Central memory CD8-positive, alpha-beta T cell (primary cell): ENCODE results near the gene ACAP3.
A peak's percentile ranks its signal among the peaks of the same experiment; 100 is the strongest.

ENCODE experiments used
- ATAC-seq: fragments of 150-1000 bp; cut with Tn5 transposase; replicated peaks from 2 replicates; pipeline ENCODE4 v1.10.0; 2022; ENCODE audit warnings: mild to moderate bottlenecking, moderate FRiP score, moderate number of reproducible peaks; ENCODE audit not compliant: poor library complexity, severe bottlenecking; ENCODE audit errors: extremely low read depth
- DNase-seq, 2 donors: peaks; one replicate each; pipeline ENCODE4 v3.0.0; 2021; ENCODE audit warnings: low spot score in 2 of 2
- H3K27ac Mint-ChIP-seq: one replicate; pipeline ENCODE4 v1.8.0; 2022; ENCODE audit warnings: low read depth, mild to moderate bottlenecking, moderate library complexity, mixed read lengths
- H3K27me3 Mint-ChIP-seq: one replicate; pipeline ENCODE4 v1.8.0; 2022; ENCODE audit warnings: mixed read lengths
- H3K36me3 Mint-ChIP-seq: one replicate; pipeline ENCODE4 v1.8.0; 2022; ENCODE audit warnings: mild to moderate bottlenecking, moderate library complexity, mixed read lengths; ENCODE audit not compliant: insufficient read depth
- H3K4me1 Mint-ChIP-seq: one replicate; pipeline ENCODE4 v1.8.0; 2022; ENCODE audit warnings: mixed read lengths
- H3K4me3 Mint-ChIP-seq: one replicate; pipeline ENCODE4 v1.8.0; 2022; ENCODE audit warnings: mild to moderate bottlenecking, moderate library complexity, mixed read lengths
- H3K9me3 Mint-ChIP-seq: one replicate; pipeline ENCODE4 v1.8.0; 2022; ENCODE audit warnings: mixed read lengths

The ACAP3 gene

DNA sequence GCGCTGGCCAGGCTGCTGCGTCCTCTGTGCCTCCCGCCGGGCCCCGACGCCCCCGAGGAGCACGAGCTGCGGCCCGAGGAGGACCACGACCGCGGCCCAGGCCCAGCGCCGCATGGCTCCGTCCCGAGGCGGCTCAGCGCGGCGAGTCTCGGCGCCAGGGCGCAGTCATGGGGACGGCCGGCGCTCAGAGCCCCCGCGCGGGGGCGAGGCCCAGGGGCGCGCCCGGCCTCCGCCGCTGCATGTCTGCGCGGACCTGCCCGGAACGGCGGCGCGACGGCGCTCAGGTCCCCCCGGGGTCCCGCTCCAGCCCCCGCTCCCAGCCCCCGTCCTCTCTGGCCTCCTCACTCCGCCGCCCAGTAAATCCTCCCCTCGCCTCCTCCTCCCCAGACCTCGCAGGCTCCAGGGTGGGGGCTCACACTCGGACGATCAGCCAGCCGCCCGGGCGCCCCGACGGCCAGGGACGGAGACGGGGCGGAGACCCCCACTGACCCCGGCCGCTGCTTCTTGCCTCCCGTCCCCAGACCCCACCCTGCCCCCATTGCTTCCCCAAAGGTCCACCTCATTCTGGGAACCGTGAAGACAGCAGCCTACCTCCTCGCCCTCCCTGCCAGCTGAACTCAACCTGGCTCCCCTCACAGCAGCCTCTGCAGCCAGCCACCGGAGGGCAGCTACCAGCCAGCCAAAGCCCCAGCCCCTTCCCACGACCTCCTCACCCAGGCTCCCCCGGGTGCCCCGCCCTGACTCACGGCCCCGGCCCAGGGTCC is 61.0 kb downstream of the ACAP3 start, which contains the start of gene C1QTNF12:
Gene C1QTNF12, minus strand, starts transcription at position 146 of the 764 bp plus-strand sequence. Its CDS starts 32 bp downstream, at position 114.
- H3K27ac Mint-ChIP-seq = no peak within 1 kb of the TSS
- H3K4me3 Mint-ChIP-seq = no peak within 1 kb of the TSS
- ATAC-seq = no peak

DNA sequence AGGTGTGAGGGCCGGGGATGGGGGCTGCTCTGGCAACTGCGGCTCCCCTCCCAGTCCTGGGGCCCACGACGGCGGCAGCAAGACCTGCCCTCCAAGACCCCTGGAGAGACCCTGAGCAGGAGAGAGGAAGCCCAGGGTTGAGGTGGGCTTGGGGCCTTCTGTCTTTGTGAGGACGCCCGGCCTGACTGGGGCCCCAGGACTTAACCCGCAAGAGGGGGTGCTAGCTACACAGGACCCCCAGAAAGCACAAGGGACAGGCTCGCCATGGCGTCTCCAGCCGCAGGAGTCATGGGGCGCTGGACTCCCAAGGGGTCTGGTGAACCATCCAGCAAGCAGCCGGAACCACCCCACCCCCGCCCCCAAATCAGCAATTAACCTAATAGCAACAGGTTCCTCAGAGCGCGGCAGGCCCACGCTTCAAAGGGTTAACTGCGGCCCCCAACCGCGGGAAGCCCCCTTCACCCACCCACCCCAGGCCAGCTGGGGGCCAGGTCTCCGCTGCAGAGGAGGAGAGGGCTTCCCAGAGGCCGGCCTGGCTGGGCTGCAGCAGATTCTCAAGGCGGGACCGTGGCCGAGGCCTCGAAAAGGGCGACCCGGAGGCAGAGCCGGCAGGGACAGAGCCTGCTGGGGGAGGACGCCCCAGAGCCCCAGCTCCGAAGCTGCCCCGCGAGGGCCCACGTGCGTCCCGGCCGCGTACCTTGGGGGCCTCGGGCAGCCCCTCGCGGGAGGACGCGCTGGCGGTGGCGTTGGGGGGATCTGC is 61.7 kb downstream of the ACAP3 start:
- Mint-ChIP-seq H3K4me3 (no peak overlapping the region), H3K27me3 (no peaks in the 10 kb centered on the region), H3K36me3 (peaks cover 4% of the 10 kb centered on the region), H3K9me3 (no peaks in the 10 kb centered on the region), H3K27ac (no peak overlapping the region), H3K4me1 (peaks cover 3% of the 10 kb centered on the region)
- no peak for DNase-seq
- no peak for ATAC-seq

More for the DNA sequence above, 61.0 kb downstream of the ACAP3 start, which contains the start of gene C1QTNF12:
- peaks cover 4% of the 10 kb centered on the region for H3K36me3 Mint-ChIP-seq
- no peaks in the 10 kb centered on the region for H3K27me3 Mint-ChIP-seq
- H3K9me3 Mint-ChIP-seq = no peaks in the 10 kb centered on the region
- no peak for DNase-seq
- peaks cover 6% of the 10 kb centered on the region for H3K4me1 Mint-ChIP-seq

DNA sequence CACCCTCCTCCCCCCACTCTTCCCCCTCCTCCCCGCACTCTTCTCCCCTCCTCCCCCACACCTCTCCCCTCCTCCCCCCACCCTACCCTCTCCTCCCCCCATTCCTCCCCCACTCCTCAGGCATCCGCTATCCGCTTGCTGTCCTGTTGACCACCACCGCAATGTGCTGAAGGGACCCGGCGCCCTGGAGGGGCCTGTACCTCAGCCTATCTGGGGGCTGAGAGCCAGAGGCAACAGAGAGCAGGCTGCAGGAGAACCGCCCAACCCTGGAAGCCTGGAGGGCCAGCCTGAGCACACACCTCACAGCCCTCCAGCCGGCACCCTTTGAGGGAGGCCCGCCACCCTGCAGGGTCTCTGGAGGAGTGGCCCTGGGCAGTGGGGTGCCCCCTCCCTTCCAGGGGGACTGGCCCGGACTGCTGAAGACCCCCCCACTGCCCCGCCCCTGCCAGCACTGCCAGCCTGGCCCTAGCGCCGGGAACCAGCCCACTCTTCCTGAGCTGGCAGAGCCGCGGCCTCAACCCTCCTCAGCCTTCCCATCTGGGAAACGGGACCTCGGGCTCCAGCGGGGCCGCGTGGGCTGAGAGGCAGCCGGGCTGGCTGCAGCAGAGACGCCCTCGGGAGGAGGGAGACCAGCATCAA is 62.4 kb downstream of the ACAP3 start:
- ATAC-seq = no peak
- no peak for DNase-seq
- Mint-ChIP-seq H3K27ac (no peak overlapping the region), H3K9me3 (no peaks in the 10 kb centered on the region), H3K27me3 (no peaks in the 10 kb centered on the region), H3K4me3 (no peak overlapping the region), H3K36me3 (peaks cover 2% of the 10 kb centered on the region), H3K4me1 (no peaks in the 10 kb centered on the region)

DNA sequence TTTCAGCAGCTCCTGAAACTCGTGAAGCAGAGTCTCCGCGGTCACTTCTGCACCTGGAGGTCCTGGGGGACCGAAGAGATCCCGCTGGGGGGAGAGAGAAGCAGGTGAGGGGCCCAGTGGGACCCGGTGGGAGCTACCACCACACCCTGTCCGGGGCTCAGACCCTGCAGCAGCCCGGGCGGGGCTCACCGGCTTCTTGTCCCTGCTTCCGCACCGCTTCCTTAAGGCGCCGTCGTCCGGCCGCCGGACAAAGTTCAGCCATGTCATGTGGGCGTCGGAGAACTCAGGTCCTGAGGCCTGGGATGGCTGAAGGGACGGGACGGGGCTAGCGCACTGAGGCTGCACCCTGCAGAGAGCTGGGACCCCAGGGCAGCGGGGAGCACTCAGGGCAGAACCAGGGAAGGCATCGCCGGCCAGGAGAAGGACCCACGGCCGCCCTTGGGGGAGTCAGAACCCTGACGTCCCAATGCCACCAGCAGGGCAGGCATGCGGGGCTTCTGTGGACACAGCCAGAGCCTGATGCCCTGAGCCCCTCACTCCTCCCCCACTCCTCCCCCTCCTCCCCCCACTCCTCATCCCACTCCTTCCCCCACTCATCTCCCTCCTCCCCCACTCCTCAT is 63.4 kb downstream of the ACAP3 start:
- Mint-ChIP-seq H3K27me3 (no peaks in the 10 kb centered on the region), H3K36me3 (peaks cover 2% of the 10 kb centered on the region), H3K9me3 (no peaks in the 10 kb centered on the region), H3K4me3 (no peak overlapping the region), H3K4me1 (no peaks in the 10 kb centered on the region), H3K27ac (peak overlapping the region; percentile 32)
- no peak for DNase-seq
- ATAC-seq = no peak

DNA sequence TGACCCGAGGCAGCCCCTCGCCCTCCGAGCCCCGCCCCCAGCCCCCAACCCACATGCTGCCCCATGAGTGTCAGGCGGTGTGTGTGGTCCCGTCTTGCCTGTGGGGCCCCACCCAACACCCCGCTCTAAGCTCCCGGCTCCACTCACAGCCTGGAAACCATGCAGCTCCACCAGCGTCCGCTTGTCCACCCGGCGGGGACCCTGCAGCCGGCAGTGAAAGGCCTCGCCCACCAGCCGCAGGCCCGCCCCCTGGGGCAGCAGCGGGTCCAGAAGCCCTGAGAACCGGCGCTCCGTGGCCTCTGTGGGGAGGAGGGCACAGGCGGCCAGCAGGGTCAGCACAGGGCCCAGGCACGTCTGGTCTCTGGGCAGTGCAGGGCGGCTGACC is 63.9 kb downstream of the ACAP3 start:
- H3K36me3 Mint-ChIP-seq = peaks cover 2% of the 10 kb centered on the region
- no peaks in the 10 kb centered on the region for H3K4me1 Mint-ChIP-seq
- no peaks in the 10 kb centered on the region for H3K9me3 Mint-ChIP-seq
- H3K4me3 Mint-ChIP-seq = no peak overlapping the region
- no peaks in the 10 kb centered on the region for H3K27me3 Mint-ChIP-seq
- ATAC-seq = no peak
- no peak for DNase-seq
- H3K27ac Mint-ChIP-seq = peak overlapping the region; percentile 32

DNA sequence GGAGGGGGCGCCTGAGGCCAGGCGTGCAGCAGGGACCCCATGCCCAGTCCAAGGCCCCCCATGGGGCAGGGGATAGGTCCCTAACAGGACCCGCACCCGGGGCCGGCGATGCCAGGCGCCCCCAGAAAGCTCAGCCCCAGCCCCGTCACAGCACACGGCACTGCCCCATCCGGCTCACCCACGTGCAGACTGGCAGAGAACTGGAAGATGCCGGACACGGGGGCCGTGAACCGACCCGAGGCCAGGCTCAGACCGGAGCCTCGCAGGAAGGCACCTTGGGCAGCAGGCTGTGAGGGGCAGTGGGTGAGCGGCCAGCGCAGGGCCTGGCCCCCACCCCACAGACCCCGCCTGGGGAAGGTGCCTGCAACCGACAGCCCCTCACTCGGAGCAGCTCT is 64.5 kb downstream of the ACAP3 start:
- no peaks in the 10 kb centered on the region for H3K9me3 Mint-ChIP-seq

DNA sequence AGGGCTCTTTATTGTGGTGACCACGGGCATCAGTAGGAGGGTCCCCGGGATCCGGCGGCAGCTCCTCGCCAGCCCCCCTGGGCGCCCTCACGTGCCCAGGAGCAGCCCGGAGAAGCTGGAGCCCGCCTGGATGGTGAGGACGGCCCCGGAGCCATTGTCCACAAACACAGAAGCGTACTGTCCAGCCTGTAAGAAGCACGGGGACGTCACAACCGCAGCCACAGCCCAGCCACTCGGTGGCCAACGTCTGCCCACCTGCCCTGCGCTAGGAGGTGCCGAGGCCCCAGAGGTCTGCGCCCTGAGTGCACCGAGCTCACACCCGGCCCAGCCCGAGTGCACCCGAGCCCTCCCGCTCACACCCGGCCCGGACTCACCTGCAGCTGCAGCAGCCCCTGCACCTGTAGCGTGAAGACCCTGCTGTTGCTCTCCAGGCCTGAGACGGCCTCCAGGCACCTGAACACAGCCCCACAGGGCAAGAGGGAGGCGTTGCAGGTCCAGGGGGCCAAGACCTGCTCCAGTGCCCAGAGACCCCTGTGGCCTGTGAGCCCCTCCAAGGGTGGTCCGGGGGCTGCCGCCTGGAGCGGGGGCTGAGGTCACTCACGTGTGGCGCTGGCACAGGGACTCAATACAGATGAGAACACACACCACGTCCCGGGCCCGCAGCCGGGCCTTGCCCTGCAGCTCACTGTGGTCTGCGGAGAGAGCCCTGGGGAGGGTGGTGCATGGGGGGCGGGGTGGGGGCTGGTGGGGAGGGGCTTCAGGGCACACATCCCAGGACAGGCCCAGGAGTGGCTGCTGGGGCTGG is 65.1 kb downstream of the ACAP3 start:
- ATAC-seq (no peak), DNase-seq (no peak)
- Mint-ChIP-seq H3K9me3 (no peaks in the 10 kb centered on the region), H3K4me3 (no peak overlapping the region), H3K27ac (no peak overlapping the region), H3K27me3 (no peaks in the 10 kb centered on the region), H3K36me3 (peaks cover 2% of the 10 kb centered on the region), H3K4me1 (no peaks in the 10 kb centered on the region)

More for the DNA sequence above, 64.5 kb downstream of the ACAP3 start:
- H3K27me3 Mint-ChIP-seq = no peaks in the 10 kb centered on the region
- no peak overlapping the region for H3K27ac Mint-ChIP-seq
- H3K36me3 Mint-ChIP-seq = peaks cover 2% of the 10 kb centered on the region
- no peak overlapping the region for H3K4me3 Mint-ChIP-seq
- no peaks in the 10 kb centered on the region for H3K4me1 Mint-ChIP-seq
- DNase-seq (no peak), ATAC-seq (no peak)
